Sigmoid colon (tissue), 4 donors: ENCODE results near the gene KCNQ5.

Experiments used
- EP300 ChIP-seq, 4 donors: sonication (generic); formaldehyde crosslinking; IDR thresholded peaks; one replicate each; pipeline ENCODE4 v1.6.1; 2017; ENCODE audit warnings: antibody characterized with exemption in 4 of 4
- POLR2A ChIP-seq, 2 donors: fragments of 450-650 bp; IDR thresholded peaks; one replicate each; pipeline ENCODE4 v1.6.1; 2016; ENCODE audit warnings: antibody characterized with exemption in 2 of 2, mild to moderate bottlenecking in 2 of 2, moderate library complexity in 2 of 2
- POLR2AphosphoS5 ChIP-seq, 4 donors: sonication (generic); formaldehyde crosslinking; IDR thresholded peaks; one replicate each; pipeline ENCODE4 v1.6.1; 2017; ENCODE audit warnings: antibody characterized with exemption in 4 of 4
- TF ChIP-seq, protein P1 (sequence below), 4 experiments: fragments of 450-650 bp in 3 of 4; fragments of 200-600 bp in 1 of 4; IDR thresholded peaks; one replicate each; pipeline ENCODE4 v1.5.1; 2016 to 2019; ENCODE audit warnings: antibody characterized with exemption in 4 of 4, mild to moderate bottlenecking in 3 of 4, moderate library complexity in 2 of 4

GRCh38 chr6:72787391-72788031 lies 165.6 kb downstream of the KCNQ5 start:
- TF ChIP-seq POLR2A (IDR thresholded peaks at IDR 0.05) = no peak
- no peak for TF ChIP-seq POLR2AphosphoS5 (IDR thresholded peaks at IDR 0.05)
- TF ChIP-seq EP300 (IDR thresholded peaks at IDR 0.05) = no peak
- TF ChIP-seq, protein P1, sequence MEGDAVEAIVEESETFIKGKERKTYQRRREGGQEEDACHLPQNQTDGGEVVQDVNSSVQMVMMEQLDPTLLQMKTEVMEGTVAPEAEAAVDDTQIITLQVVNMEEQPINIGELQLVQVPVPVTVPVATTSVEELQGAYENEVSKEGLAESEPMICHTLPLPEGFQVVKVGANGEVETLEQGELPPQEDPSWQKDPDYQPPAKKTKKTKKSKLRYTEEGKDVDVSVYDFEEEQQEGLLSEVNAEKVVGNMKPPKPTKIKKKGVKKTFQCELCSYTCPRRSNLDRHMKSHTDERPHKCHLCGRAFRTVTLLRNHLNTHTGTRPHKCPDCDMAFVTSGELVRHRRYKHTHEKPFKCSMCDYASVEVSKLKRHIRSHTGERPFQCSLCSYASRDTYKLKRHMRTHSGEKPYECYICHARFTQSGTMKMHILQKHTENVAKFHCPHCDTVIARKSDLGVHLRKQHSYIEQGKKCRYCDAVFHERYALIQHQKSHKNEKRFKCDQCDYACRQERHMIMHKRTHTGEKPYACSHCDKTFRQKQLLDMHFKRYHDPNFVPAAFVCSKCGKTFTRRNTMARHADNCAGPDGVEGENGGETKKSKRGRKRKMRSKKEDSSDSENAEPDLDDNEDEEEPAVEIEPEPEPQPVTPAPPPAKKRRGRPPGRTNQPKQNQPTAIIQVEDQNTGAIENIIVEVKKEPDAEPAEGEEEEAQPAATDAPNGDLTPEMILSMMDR (IDR thresholded peaks at IDR 0.05) = no peak
